Activated CD4-positive, CD25-positive, alpha-beta regulatory T cell treated with anti-CD3 and anti-CD28 coated beads, Interleukin-2, amount 50 U/mL, for 72 hours (primary cell): ENCODE results near the gene SMCO2.
A peak's percentile ranks its signal among the peaks of the same experiment; 100 is the strongest.

Experiments
- DNase-seq: peaks from one replicate; pipeline ENCODE4 v3.0.0; 2021

Gene SMCO2

DNA sequence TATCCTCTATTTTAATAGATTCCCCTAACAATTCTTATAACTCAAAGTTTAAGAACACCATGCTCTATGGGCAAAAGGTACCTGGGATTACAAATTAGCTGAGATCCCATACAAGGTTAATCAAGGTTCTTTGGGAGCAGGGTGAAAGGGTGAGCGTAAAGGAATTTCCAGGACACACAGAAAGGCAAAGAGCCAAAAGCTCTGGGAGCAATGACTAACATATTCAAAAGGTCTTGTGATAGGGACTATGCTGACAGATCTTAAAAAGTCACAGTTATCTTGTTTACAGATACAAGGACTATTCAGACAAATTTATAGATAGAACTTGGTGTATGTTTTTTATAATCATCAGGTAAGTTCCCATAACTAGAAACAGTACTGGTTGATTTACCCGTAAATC is 58.0 kb downstream of the SMCO2 start:
- DNase-seq, result no peak

DNA sequence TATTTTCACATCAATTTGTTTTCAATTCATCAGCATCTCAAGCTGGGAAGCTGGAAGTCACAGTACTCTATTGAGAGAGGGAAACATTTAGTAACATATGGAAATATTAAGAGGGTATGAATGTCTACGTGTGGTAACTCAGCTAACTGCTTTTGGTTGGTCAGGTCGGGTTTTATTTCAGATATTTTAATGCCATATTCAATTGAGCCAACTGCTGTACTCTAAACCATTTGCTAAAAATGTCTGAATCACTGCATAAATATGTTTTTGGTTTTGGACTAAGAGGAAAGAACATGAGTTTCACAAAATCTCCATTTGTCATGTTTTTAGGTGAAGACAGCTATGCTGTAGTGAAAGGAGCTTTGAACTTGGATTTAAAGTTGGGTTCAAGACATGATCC is 58.6 kb downstream of the SMCO2 start:
- no peak for DNase-seq

DNA sequence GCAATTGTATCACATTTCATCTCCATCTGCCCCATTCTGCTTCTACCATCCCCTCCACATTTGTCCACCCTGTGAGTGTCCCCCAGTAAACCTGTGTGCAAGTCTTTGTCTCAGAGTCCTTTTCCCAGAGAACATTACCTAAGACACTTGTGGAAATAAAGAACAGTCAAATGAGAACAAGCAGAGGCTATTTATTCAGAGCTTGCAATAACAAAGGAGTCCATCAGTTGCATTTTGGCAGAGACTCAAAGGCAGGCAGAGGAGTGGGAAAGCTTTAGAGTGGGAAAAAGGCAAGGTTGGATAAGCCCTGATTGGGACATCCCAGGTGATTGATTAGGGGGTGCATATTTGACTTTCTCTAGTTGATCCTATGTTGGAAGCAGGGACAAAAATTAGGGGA is 59.2 kb downstream of the SMCO2 start:
- no peak for DNase-seq

DNA sequence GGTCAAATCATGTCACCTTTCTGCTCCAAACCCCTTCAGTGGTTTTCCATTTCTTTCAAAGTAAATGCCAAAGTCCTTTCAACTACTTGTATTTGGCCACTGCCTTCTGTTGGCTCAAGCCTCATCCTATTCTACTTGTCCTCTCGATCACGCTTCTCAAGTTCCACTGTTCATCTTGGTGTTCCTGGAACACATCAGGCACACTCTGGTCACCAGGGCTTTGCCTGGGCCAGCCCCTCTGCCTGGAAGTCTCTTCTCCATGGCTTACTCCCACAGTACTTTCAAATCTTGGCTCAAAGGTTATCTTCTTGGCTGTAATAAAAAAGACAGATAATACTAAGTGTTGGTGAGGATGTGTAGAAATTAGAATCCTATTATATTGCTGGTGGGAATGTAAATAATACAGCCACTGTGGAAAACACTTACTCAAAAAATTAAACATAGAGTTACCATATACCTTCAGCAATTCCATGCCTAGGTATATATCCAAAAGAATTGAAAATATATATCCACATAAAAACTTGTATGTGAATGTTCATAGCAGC is 60.2 kb downstream of the SMCO2 start:
- no peak for DNase-seq

DNA sequence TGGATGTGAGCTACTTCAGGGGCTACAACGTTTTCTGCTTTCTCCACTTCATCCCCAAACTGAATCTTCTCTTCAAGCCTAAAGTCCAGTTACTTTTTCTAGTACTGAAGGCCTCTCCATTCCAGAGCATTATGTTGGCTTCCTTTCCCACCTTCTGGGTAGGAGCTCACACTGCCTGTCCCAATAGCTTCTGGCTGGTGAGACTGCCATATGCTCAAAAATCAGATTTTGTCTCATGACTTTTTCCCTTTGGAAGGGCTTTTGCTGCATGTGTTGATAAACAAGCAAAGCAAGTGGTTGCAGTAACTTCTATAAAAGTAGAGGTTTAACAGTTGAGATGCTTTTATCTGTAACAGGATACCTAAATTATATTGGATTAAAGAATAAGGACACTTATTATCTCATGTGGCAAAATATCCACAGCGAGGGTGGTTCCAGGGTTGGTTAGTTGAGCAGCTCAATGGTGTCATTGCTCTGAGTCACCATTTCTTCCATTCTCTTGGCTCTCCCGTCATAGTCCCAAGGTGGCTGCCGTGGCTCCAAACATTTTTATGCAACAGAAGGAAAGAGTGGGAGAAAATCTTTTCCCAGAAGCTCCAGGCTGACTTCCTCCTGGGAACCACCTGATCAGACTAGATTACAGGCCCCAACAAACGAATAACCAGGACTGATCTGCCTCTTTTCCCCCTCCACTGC is 62.3 kb downstream of the SMCO2 start:
- no peak for DNase-seq

DNA sequence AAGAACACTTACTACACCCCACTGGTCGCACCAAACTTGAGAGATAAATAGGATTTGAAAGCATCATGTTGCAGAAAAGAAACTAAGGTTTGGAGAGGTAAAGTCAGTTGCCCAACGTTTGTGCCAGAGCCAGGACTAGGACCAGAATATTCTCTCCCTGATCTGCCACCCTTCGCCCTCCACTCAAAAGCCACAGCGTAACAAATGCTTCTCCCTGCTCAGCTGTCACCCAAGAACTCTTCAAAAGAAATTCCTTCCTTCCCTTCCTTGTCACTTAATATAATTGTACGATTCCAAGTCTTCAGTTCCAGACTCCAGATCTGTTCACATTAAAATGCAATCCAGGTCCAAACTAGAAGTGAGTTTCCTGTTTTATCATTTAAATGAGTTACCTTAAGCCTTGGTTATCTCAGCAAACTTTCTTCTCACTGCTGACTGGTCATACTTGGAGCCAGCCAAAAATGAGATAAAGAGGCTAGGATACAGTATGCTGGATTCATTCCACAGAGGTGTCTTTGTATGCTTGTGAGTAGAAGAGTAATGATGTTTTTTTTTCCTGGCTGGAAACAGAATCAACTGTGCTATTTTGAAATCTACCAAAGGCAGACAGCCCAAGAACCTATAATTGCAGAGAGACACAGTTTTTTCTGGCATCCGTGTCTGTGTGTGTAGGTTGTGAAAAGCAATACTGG is 64.6 kb downstream of the SMCO2 start:
- DNase-seq, result no peak

DNA sequence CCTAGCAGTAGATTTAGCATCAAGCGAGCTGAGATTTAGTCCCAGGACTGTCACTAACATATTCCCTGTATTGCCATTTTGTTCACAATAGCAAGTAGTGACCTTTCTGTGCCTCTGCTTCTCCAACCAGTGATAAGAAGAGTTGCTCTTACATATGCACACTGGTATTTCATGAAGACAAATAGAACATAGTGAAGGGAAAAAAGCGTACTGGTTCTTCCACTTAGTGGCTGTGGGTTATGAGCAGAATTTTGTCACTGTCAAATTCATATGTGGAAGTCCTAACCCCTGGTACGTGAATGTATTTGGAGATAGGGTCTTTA is 65.1 kb downstream of the SMCO2 start:
- DNase-seq, result no peak

DNA sequence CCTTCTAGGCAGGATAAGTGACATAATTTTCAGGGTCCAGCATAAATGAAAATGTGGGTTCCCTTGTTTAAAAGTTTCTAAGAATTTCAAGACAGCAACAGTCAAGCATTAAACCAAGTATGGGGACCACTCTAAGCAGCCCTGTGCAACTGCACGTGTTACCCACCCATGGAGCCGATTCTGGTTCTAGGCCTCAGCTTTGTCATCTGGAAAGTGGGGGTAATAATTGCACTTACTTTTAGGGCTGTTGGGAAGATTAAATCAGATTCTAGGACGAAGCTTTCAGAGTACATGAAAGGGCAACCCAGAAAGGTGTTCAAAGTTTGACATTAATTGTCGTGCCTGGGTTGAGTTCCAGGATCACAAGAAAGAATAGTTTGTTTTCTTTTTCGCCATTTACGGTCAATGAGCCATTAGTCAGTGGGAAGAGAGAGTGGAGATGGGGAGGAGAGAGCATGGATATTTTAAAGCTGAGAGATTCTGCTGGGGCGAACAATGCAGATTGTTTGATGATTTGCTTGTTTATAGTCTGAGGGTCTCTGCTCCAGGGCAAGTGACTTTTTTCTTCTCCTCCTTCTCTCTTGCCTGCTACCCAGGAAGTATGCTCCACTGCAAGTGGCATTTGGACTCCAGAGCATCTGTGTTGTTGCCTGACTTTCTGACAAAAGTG is 66.8 kb downstream of the SMCO2 start:
- no peak for DNase-seq

DNA sequence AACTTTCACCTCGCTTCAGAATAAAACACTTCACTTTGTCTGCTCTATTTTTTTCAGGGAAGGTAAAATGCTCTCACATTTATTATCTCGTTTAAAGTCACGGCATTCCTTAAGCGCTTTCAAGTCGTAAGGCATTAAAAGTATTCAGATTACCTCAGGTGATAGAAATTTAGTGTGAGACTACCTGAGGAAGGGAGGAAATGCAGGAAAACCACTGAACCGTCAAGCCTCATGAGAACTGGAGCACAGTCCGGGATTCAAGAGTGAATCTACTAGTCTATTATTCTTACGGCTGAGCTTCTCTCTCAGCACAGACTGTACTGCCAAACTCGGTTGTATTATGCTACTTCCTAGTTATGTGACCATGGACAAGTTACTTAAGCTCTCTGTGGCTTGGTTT is 69.1 kb downstream of the SMCO2 start:
- no peak for DNase-seq

DNA sequence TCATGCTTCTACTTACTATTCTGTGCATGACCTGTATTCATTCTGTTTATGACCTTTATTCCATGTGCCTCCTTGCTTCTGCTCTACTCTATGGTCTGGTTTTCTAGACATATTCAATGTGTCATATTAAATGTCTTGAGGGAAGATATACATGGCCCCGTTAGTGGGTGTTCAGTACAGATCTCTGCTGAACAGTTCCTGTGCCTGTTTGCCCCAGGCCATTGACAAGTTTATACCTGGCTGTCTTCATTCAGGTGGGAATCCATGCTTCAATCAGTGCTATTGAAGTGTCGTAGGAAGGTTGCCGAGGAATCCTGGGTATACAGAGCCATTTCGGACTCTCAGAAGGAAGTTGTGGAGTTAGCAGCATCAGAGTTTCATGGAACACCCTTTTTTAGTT is 70.1 kb downstream of the SMCO2 start:
- DNase-seq, result no peak

DNA sequence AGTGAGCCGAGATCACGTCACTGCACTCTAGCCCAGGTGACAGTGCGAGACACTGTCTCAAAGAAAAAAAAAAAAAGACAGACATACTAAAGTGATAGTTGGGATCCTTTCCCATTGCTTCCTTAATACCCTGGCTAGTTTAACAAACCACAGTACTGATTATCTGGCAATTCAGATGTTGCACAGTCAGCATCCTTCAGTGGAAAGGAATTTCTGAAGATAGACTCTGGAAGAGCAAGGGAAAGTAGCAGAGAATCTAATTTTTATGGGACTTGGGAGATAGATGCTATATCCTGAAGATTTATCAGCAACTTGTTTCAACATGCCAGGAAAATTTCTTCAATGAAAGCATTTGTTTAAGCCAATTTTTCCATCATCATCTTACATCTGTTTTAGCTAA is 71.0 kb downstream of the SMCO2 start:
- no peak for DNase-seq

DNA sequence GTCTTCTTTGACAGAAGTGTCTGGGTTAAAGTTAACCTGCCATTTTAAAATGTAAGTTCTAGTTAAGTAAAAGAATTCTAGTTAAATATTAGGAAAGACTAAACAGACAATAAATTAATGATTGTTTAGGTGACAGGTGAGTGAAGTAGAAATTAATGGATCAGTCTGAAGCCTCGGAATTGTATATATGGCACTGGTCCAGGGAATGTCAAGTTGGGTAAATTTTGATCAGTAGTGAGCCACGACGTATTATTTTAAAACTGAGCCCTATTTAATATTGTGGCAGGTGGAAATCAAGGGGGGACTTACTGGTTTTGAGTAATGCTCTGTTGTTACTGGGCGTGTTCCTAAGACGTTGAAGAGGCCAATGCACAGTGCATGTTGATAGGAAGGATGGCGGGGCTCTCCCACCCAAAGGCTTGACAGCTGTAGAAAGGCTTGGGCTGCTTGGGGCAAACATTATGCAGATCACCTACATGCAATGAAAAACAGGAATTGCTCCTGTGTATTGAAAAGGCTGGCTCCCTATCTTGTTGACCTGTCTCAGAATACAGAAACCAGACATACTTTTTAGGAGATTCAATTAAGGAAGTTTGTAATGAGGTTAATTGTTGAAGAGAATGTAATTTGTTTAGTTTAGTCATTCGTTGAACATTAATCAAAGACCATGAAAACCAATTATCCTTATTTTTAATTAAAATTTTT is 71.6 kb downstream of the SMCO2 start:
- DNase-seq, result no peak

DNA sequence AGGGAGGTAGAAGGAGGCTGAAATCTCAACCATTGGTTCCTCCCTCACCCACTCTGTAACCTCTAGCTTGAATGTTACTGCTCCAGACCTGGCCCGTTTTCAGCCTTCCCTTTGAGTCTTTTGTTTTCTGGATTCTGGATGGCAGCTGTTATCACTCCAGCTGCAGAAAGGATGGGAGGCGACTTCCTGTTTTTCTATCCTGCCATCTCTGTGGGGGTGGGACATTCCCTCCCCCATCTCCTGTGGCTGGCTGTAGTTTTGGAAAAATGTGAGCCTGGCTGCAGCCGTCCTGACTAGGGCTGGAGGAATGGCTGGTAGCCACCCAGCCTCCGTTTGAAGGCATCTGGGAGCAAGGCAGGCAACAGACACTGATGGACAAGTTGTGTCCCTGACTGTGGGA is 74.5 kb downstream of the SMCO2 start:
- no peak for DNase-seq

DNA sequence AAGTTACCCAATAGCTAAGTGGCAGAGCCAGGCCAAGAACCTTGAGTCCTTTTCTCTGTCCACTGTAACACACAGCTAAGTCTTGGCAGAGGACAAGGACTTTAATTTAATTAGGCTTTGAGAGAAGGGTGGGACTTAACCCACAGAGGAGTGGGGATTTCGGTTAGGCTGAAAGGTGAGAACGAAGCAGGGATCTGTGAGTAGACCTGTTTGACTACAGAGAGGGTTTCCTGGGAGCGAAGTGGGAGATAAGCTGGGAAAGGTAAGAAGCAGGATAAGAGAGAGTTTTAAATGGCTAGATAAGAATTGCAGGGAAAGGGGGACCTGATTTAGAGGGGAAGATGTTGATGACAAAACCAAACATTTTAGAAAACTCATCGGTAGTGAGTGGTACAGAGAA is 75.4 kb downstream of the SMCO2 start:
- DNase-seq, result no peak

DNA sequence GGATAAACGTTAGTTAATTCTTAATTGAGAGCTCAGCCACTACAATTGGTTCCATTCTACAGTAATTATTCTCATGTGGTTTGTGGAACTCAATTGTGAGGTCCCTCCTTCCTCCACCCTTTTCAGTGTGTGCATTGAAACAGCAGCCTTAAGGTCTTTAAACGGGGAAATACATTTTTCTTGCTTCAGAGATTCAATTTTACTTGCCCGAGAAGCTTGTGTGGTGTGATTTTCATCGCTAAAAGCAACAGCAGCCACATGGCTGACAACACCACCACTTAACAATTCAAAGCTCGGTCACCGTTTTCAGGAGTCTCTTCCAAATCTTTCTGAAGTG is 76.7 kb downstream of the SMCO2 start:
- no peak for DNase-seq

DNA sequence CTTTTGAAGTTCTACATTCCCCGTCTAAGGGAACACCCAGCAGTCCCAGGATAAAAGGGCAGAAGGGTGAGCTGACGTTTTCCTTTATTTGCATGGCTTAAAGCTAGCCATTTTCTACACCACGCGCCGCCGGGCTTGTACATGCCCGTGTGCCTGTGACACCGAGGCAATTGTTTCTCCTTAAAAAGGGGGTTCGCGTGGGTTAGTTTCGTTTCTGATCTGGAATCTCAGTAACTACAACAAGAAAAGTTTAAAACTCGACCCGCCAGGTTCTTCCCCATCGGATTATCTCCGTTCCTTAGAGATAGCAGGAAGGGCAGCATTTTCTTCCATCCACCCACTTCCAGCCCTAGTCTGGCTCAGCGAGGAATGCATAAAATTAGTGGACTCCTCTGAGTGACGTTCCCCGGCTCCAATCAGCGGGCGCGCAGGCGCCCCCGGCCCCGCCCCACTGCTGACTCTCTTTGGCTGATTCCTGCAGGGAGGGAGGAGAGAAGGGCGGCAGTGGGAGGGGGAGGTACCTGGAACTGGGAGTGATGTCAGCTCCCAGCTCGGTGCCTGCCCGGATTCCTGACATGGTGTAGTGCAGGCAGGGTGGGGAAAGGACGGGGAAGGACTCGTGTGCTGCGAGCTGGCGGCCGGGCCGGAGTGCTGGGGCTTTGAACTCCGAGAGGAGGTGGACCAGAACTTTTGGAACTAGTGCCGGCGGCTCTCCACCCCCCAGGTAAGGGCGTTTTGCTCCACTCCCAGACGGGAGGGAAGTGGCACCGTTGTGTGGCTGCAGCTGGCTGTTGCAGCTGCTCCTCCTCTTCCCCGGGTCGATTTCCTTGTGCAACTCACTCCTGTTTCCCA is 77.3 kb downstream of the SMCO2 start, which contains the start of gene PPFIBP1:
Gene PPFIBP1 (plus strand): TSS at position 565 of the 852 bp plus-strand sequence. CDS start 109,191 bp downstream, outside the sequence.
- peak; percentile 87 for DNase-seq

DNA sequence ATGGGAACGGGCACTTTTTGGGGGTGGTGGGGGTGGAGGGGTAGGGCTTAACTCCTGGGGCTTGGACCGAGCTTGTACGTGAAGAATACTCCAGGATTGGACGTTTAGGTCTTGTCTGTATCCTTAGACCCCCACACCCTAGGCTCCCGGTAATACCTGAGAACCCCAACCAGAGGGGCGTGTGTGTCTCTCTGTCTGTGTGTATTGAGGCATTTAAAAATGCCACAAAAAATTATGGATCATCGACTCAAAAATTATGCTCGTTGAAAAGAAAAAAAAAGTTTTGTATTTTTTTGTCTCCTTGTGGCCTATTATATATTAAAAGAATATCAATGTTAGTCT is 77.9 kb downstream of the SMCO2 start:
- no peak for DNase-seq

DNA sequence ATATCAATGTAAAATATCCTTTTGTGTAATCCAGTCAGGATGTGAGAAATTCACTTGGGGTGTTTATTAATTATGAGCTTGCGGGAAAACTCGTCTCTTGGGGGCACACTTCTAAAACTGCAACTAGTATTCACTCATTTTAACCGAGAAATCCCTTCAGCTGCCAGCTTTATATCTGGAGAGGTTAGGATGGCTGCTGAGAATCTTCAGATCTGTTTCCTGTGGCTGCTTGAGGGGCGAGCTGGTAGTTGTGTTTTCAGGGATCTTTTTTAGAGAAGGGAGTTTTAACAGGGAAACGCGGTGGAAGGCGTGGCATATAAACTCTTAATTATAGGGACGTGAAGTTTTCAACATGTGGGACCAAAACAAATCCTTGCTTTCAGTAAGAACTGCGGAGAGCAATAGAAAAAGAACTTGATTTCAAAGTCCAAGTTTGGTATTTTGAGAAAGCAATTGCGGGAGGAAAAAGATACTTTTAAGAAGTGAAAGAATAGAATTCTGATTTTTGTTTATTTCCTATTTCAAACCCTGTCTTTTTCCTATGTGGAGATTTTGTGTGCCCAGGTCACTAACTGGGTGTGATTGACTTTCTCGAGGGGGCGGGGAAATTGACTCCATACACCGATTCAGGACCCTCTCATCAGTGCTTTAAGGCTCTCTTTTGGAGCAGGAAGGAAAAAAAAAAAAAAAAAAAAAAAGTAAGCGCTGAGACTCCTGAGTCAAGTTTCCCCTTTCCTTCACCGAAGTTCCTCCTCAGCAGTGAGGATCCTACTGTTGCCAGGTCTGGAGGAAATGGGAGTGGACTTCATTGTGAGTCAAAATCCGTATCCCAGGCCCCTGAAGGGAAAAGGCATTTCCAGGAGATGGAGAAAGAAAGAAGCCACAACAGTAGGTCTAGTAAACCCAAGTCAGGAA is 78.6 kb downstream of the SMCO2 start:
- no peak for DNase-seq

DNA sequence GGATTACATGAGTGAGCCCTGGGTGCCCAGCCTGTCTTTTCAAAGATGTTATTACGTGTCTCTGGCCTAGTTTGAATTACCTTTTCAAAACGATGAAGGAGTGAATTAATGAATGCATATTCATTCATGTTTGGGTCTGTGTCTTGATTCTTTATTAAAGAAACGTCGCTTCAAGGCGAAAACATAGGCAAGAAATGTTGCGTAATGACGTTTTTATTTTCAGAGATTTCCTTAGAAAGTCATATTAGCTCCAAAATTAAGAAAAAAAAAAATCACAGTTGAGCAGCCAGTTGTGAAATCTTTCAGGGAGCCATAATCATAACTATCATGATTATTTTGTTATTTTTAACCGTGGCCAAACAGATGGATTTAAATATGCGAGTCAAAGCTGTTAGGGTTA is 81.0 kb downstream of the SMCO2 start:
- no peak for DNase-seq

DNA sequence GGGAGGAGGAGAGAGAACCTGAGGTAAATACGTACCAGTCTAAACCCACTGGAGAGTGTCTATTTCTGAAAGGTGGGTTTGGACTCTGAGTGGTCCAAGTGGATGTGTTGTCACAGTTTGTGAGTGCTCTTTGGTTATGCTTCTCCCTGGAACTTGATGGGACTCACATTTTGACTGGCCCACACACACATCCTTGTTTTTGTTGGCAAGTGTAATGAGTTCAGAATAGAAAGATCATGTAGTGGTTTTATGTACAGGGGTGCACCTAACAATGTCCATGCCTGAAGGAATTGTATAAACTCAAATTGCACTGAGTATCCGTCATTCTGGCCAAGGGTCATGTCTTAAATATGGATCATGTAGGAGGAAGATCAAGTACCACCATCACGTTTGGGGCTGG is 82.3 kb downstream of the SMCO2 start:
- no peak for DNase-seq

DNA sequence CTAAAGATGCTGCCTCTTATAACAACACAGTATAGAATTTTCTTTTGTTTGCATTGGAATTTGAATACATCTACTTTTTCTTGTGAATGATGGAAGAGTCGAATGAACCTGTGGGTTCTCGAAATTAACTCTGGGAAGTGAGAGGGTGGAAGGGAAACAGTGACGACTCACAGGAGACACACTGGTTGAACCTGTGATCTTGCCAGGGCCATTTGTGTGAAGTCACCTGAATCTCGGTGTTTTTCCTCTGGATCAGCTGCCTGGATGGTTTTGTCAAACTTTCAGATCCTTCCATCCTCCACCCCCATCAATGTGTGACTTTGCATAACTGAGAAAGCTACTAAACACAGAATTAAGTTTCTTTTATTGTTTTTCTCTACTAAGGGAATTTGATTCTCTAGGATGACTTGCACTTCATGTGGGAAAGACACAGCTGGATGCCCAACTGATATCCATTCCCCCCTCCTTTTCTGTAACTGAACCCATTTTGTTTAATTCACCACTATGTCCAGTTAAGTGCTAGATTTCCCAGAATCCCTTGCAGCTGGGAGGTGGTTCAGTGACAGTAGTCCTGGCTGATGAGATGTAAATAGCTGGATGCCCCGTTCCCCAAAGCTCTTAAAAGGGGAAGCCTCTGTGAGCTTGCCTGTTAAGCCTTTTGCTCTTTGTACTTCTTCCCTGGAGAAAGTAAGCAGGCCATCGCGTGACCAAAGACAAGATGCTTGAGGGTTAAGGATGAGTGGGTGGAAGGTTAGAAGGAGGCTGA is 83.8 kb downstream of the SMCO2 start:
- DNase-seq, result no peak
